NCI-H1436 treated with DMSO at 0.1 percent for 48 hours (cell line): Measurements from ENCODE around the gene CCR5.
"Not testable (repeated sequence)": the region's sequence is repeated elsewhere in the genome, so short reads cannot be mapped to it uniquely, and the experiment has no call there.

Source experiments
- DNase-seq: peaks from one replicate; lab custom pipeline; 2025; lab: John Stamatoyannopoulos, UW

Gene CCR5

GRCh38 chr3:46386205-46386604 is 15.5 kb downstream of the CCR5 start:
- DNase-seq: no peak

DNA sequence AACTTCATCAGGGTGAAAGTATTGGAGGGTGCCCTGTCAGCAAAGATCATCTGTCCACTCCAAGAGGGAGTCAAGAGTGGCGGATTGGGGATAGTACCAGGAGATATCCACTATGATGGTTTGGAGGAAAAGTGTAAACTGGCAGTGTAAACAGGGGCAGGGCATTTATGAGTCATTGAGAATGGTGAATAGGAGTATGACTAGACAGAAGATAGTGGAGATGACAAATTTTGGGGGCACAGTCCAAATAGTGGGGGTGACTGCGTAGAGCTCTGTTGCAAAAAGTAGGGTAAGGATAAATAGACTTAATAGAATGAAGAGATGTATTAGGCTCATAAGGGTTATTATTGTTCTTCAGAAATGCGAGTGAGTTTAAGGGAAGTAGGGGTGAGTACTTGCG is 18.1 kb downstream of the CCR5 start:
- DNase-seq: not testable (repeated sequence)

GRCh38 chr3:46389306-46389705 is 18.6 kb downstream of the CCR5 start:
- no peak for DNase-seq

DNA sequence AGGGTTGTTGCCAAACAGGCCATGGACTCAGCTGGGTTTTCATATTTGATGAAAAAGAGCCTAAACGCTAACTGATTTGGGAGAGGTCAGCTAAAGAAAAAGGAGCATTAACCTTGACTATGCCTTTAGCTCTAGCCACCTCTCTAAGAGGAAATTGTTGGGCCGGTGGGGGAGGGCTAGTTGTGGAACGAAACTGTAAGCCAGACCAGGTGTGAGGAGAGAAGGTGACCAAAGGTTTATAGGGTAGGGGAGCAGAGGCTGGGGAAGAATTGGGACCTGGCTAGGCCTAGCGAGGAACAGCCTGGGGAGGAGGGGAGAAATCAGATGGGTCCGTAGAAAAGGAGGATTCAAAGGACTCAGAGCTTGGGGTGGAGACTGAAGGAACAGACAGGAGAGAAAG is 20.8 kb downstream of the CCR5 start:
- DNase-seq: not testable (repeated sequence)

DNA sequence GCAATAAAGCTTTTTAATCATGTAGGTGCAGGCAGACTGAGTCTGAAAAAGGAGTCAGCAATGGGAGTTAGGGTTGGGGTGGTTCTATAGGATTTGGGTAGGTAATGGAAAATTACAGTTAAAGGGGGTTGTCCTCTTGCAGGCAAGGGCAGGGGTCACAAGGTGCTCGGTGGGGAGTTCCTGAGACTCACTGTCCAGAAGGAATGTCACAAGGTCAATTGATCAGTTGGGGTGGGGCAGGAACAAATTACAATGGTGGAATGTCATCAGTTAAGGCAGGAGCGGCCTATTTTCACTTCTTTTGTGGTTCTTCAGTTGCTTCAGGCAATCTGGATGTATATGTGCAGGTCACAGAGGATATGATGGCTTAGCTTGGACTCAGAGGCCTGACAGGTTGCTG is 22.3 kb downstream of the CCR5 start:
- no peak for DNase-seq

DNA sequence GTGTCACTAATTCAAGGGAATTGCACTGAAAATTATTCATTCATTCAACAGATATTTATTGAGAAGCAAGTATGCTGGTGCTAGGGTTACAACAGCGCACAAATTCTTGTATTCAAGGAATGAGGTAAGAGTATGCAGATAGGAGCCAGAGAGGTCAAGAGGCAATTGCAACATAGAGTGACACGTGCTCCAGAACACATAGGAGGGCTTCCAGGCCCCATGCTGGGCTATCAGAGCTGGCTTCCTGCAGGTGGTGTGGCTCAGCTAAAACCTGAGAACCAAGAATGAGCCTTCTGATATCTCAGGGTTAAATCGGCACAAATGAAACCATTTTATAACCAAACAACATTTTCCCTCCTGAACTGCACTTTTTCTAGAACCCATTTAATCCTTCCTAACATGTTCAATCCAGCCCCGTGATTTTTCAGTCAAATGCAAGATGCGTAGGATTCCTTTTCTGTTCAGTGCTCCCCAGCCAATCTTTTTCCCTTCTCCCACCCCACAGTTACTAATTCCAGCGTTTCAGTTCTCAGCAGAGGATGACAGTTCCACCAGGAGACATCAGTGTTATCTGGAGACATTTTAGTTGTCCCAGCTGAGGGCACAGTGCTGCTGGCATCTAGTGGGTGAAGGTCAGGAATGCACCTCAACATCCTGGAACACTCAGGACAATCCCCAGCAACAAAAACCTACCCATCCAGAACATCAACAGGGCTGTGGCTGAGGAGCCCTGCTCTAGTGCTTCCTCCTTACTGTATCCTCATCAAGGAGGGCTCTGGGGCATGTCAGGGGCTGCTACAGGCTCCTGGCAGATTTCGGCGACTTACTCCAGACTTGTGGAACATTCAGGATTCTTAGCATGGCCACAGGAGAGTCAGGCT is 23.0 kb downstream of the CCR5 start:
- no peak for DNase-seq

DNA sequence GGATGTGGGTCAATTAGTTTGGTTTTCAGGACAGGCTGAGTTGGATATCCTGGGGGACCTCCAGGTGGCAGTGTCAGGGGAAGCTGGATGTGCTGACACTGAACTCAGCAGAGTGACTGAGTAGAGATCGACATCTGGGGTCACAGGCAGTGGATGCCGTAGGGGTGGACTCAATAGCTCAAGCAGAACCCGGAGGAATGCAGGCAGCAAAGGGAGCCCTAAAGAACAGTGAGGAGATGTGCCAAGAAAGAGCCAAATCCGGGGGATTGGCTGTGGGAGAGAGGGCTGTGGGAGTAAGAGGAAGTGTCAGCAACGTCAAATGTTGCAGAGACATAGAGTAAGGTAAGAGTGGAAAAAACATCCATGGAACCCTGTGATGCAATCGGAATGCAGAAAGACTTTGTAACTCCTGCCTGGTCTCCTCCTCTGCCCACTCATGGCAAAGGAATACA is 24.5 kb downstream of the CCR5 start:
- DNase-seq: no peak

DNA sequence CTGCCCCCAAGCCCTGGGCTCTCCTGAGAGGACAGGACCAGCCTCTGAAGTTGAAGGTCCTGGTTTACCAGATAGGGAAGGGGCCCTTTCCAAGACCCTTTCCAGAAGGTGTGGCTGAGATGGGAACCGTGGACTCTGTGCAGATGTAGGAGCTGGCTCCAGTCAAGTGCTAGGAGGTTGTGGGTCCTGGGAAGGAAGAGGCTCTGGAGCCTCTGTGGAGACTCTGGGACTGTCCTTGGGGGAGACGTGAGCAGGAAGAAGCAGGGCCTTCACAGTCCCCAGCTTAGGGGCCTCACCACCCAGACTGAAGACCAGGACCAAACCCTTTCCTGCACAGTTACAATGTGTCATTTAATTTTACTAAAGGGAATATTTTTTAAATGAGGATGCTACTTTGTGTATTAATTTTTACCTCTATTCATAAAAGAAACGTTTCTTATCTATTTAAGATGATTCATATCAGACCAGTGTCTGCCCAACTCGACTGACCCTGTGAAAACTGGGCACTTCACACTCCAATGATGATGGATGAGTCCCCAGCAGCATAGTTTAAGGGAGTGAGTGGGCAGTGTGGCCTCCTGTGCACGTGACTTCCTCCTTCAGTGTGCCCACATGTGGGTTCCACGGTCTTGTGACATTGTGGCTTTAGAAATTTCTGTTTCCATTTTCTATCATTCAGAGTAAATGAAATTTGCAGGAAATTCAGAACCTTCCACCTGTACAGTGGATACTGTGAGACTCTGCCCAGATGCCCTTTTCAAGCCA is 25.2 kb downstream of the CCR5 start:
- DNase-seq: no peak

DNA sequence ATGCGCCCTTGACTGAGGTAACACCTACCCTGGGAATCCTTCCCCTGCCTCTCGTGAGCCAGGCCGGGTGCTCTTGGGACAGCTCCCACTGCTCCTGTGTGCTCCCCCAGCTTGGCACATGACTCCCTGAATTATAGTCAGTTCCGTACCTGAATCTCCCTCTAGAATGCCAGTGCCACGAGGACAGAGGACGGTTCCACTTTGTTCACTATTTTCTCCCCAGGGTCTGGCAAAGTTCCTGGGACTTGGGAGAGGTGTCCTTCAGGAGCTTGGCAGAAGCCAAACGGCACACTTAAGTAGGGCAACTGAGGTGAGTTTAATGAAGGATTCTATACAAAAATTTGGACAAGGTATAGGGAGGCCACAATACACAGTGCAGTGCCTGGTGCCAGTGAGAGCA is 26.4 kb downstream of the CCR5 start:
- DNase-seq: no peak

DNA sequence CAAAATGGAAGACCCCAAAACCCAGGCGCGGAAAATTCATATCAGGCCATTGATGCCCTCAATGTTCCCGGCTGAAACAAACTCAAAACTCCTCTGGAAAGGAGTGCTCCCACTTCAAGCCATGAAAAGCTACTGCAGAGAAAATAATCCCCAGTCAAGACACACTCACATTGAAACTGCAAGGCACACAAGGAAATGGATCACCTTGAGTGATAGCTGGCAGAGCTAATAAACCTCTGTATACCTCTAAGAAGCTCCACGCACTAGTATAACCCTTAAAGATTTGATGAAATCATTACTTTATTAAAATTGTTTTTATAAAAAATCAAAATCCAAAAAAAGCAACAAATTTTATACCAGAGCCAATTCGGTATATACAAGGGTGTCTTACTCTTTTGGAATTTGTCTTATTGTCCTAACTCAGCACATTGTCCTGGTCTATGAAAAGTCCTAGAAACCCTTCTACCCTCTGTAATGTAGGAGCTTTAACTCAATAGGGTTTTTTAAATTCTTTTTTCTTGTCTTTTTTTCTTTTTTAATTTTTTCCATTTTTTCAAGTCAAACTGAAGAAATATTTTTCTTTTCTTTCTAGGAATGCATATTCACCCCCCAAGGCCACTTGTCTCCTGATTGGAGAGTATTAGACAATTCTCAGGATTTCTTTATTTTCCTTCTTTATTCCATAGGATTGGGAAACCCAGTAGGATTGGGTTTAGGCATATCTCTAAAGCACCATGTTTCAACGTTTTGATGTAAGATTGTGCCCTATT is 27.6 kb downstream of the CCR5 start:
- DNase-seq: no peak

DNA sequence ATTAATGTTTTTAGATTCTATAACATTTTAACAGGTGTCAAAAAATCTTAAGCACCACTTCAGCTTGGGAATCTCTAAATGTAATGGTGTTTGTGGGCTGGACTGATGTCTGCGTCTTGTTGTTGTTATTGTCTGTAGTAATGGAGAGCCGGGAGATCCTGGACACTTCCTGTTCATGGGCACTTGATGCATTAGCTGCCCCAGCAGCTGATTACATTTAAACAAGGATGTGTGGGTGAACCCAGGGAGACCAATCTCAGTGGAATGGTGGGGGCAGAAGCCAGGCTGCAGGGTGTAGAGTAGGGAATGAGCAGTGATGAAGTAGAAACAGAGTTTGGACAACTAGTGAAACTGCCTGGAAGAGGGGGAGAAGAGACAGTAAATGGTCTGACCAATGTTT is 28.4 kb downstream of the CCR5 start:
- no peak for DNase-seq

DNA sequence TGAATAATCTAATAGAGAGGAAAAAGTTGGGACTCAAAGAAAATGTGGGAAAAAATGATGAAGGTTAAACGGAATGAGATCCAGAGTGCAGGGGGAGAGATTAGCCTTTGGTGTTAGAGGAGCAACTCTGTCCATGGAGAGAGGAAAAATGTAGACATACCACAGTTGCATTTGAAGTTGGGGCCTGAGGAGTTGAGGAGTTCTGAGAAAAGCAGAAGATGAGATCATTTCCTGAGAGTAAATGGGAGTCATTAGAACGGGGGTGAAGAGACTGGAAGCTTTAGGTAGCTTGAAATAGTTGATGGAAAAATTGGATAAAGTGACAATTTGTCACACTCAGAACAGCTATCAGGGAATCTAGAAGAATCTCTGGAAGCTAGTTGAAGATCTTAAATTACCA is 28.8 kb downstream of the CCR5 start:
- DNase-seq: no peak

GRCh38 chr3:46400000-46400734 is 29.4 kb downstream of the CCR5 start:
- DNase-seq: no peak

GRCh38 chr3:46400846-46401245 is 30.1 kb downstream of the CCR5 start:
- no peak for DNase-seq

DNA sequence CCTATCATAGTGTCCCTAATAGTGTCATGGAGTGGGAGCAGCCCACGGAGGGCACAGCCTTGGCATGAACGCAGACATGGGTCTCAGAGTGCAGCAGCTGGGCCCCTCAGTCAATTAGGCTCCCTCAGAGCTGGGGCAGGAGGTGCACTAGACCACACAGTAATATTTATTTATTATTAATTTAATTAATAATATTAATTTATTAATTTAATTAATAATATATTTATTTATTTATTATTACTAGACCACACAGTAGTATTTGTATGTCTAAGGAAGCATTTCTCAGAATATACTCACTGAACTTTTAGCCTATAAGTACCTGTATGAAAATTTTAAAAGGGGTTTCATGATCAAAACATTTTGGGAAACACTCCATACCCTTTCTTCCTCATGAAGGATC is 30.8 kb downstream of the CCR5 start:
- no peak for DNase-seq

- not testable (repeated sequence) for DNase-seq
These were observed 32.2 kb downstream of the CCR5 start for GRCh38 chr3:46402902-46403301.

DNA sequence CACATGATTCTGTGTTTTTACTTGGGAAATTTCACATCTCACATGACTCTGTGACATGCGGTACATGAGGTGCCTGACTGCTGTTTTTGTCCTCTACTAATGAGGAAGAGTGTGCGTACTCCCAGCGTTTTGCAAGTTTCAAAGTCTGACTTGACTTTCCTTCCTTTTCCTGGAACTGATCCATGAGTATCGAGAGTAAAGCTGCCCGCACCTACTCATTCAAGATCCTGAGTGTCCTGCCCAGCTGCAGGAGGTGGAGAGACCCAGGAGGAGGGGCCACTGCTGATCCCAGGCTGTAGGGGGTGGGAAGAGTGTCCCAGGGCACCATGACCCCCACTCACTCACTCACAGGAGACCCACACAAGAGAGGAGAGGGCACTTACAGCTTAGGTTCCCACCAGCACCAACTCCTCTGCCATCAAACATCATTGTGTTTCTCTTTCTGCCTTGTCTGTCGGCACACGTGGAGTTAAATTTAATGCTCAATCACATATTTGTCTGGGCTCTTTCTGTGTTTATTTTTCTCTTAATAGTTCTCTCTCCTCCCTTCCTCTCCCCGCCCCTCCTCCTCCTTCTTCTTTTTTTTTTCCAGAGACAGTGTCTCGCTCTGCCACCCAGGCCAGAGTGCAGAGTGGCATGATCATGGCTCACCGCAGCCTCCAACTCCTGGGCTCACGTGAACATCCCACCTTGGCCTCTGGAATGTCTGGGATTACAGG is 34.7 kb downstream of the CCR5 start:
- DNase-seq: no peak

DNA sequence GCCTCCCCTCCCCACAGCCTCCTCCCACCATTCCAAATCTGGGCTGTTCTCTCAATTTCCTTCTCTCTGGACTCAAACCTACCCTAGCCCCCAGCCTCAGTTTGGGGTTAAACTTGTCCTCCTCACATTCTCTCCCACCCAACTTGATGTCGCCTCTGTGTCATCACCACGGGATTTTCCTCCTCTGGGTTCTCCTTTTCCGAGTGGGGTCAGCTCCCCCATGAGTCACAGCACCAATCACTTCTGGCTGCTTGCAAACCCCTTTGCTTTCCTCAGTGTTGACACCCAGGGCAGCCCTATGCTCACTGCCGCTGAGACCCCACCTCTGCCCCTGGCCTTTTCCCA is 35.7 kb downstream of the CCR5 start:
- no peak for DNase-seq

DNA sequence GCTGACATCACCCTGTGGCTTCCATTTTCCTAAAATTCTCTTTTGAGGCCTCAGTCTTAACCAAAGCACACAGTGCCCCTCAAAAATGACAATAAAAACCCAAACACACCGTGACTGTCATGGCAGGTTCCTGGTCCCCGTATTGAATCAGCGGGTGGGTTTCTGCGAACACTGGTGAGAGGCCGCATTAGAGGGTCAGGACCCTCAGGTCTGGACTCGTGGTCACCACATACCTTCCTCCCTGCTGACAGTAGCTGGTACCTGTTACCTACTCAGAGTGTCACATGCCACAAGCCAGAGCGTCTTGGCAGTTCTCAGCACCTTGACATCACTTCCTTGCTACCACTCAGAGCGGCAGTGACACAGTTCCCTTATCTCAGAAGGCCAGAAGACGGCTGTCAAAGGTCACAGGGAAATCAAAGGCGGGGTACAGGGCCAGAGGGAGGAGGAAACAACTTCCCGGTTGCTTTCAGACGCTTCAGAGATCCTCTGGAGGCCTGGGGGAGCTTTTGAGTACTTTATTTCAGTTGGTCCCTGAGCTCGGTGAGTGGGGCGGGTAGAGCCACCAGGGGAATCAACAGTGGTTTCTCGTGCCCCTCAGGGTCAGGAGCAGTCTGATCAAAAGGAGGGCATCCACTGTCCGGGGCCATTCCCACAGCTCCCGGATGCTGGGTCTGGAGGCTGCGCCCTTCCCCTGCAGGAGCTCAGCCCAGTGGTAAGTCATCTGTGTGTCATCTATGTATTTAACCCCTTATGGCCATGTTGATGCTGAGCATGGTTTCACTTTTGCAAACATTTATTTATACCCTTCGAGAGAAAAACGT is 36.3 kb downstream of the CCR5 start, which contains the start of the genes CCR5AS and CCRL2:
CCR5AS (minus strand) TSS at position 279 of the 824 bp plus-strand sequence.
CCRL2 (plus strand) TSS at position 472 of the 824 bp plus-strand sequence. CDS start 821 bp downstream, outside the sequence.
- DNase-seq: no peak

- DNase-seq: no peak
These were observed 37.2 kb downstream of the CCR5 start for GRCh38 chr3:46407970-46408369.
